Coronary artery (tissue), 2 donors: ENCODE results near the gene CYP2C9.
"Not testable (repeated sequence)": the region's sequence is repeated elsewhere in the genome, so short reads cannot be mapped to it uniquely, and the experiment has no call there.

Source experiments
- DNase-seq: peaks from one replicate; pipeline ENCODE4 v3.0.0-alpha.2; 2017; ENCODE audit warnings: low spot score
- H3K27ac ChIP-seq, 2 donors: fragments of 200-600 bp; sonication (generic); one replicate each; pipeline ENCODE4 v1.5.1; 2016 to 2019
- H3K4me3 ChIP-seq: fragments of 200-600 bp; sonication (generic); 2 replicates; pipeline ENCODE4 v1.5.1; 2016; ENCODE audit warnings: mild to moderate bottlenecking, moderate library complexity
- TF ChIP-seq, protein P1 (sequence below): fragments of 200-600 bp; sonication (generic); IDR thresholded peaks from one replicate; pipeline ENCODE4 v1.5.1; 2019; ENCODE audit warnings: antibody characterized with exemption

The CYP2C9 gene

GRCh38 chr10:94938383-94938782 is at the start of gene CYP2C9:
CYP2C9 (plus strand) TSS chr10:94938658; CDS start chr10:94938683, 25 bp downstream.
- TF ChIP-seq, protein P1, sequence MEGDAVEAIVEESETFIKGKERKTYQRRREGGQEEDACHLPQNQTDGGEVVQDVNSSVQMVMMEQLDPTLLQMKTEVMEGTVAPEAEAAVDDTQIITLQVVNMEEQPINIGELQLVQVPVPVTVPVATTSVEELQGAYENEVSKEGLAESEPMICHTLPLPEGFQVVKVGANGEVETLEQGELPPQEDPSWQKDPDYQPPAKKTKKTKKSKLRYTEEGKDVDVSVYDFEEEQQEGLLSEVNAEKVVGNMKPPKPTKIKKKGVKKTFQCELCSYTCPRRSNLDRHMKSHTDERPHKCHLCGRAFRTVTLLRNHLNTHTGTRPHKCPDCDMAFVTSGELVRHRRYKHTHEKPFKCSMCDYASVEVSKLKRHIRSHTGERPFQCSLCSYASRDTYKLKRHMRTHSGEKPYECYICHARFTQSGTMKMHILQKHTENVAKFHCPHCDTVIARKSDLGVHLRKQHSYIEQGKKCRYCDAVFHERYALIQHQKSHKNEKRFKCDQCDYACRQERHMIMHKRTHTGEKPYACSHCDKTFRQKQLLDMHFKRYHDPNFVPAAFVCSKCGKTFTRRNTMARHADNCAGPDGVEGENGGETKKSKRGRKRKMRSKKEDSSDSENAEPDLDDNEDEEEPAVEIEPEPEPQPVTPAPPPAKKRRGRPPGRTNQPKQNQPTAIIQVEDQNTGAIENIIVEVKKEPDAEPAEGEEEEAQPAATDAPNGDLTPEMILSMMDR, result no peak
- H3K4me3 ChIP-seq, result no peak within 1 kb of the TSS
- no peak for DNase-seq
- no peak within 1 kb of the TSS for H3K27ac ChIP-seq

- Histone ChIP-seq H3K27ac (no peak overlapping the region), H3K4me3 (no peak overlapping the region)
- TF ChIP-seq, protein P1, result no peak
- no peak for DNase-seq
Observed at GRCh38 chr10:94889123-94889522, 49.3 kb upstream of the CYP2C9 start.

DNA sequence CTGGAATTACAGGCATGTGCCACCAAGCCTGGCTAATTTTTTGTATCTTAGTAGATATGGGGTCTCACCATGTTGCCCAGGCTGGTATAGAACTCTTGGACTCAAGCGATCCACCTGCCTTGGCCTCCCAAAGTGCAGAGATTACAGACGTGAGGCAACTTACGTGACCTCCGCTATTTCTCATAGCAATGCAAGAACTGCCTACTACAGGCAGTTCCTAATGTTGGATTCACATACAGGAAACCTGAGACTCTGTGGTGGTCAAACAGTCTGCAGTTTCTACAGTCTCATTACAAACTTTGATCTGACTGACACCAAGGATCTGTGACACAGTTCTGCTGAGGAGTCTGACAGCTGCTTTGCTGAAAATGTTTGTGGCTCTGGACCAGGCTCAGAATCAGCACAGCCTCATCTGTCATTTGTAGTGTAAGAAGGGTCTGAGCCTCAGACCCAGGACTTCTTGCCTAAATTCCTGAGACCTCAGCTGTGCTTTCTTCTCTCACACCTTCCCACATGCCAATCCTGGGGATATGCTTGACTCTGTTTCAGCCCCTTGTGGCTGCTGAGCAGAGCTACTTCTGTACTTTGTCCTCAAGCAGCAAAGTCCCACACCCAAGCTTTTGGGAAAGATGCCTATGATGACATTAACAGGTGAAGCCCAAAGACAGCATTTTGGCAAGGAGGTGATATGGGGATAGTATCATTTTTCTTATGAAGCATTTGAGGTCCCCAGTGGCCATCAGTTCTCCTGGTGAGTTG is 48.0 kb upstream of the CYP2C9 start:
- no peak overlapping the region for H3K27ac ChIP-seq
- H3K4me3 ChIP-seq, result no peak overlapping the region
- DNase-seq, result no peak
- TF ChIP-seq, protein P1, result no peak

DNA sequence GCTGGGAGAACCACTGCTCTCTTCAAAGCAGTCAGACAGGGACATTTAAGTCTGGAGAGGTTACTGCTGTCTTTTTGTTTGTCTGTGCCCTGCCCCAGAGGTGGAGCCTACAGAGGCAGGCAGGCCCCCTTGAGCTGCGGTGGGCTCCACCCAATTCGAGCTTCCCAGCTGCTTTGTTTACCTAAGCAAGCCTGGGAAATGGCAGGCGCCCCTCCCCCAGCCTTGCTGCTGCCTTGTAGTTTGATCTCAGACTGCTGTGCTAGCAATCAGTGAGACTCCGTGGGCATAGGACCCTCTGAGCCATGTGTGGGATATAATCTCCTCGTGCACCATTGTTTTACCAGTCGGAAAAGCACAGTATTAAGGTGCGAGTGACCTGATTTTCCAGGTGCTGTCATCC is 40.0 kb upstream of the CYP2C9 start:
- not testable (repeated sequence) for DNase-seq, H3K27ac ChIP-seq, H3K4me3 ChIP-seq

- no peak overlapping the region for H3K27ac ChIP-seq
- no peak overlapping the region for H3K4me3 ChIP-seq
- DNase-seq, result no peak
- TF ChIP-seq, protein P1, result no peak
Observed at GRCh38 chr10:94902080-94902479, 36.4 kb upstream of the CYP2C9 start.

- DNase-seq, result no peak
- no peak overlapping the region for H3K27ac ChIP-seq
- H3K4me3 ChIP-seq, result no peak overlapping the region
- TF ChIP-seq, protein P1, result no peak
Observed at GRCh38 chr10:94902570-94902969, 35.9 kb upstream of the CYP2C9 start.

DNA sequence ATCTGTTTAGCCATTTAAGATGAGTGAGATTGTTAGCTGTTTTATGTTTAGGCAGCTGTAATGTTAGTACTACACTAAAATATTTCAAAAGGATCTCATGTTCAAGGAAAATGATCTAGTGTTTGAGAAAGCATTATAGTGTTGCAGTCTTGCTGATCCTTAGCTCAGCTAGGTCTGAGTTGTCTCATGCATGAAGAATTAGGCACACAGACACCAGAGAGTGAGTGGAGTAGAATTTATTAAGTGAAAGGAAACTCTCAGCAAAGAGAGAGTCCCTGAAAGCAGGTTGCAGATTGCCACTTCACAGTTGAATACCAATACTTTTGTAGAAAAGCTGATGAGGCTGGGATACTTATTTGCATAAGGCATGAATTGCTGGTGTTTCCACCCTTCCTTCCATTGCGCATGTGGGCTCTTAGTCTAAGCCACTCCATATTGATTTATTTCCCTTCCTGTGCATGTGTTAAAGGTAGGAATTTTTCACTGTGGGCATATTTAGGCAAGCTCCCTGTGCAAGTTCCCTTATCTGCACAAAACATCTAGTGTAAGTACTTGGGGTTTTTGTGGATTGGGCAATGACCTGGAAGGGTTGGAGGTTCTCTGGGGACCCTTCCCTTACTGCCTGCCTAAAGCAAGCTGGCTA is 33.8 kb upstream of the CYP2C9 start:
- H3K4me3 ChIP-seq, DNase-seq, H3K27ac ChIP-seq: not testable (repeated sequence)

DNA sequence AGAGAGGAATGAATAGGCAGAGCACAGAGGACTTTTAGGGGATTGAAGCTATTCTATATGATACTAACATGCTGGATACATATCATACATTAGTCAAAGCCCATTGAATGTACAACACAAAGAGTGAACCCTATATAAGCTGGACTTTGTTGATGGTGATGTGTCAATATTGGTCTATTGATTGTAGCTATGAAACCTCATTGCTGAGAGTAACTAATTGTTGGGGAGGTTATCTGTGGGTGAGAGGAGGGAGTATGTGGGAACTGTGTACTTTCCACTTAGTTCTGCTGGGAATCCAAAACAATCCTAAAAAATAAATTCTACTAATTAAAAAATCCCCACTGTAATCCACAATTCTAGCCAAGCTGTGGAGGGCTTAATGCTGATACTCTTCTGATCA is 22.0 kb upstream of the CYP2C9 start:
- Histone ChIP-seq H3K4me3 (no peak overlapping the region), H3K27ac (no peak overlapping the region)
- no peak for DNase-seq
- TF ChIP-seq, protein P1, result no peak
